ENCODE measurements around the gene ARHGAP40. TPM values are rescaled to one million over a fixed set of nuclear protein-coding genes. Genes with fewer than 3 reads are reported as not detected.

The ARHGAP40 gene
- total RNA-seq, 1 donor from 2014 or later, result not detected

DNA sequence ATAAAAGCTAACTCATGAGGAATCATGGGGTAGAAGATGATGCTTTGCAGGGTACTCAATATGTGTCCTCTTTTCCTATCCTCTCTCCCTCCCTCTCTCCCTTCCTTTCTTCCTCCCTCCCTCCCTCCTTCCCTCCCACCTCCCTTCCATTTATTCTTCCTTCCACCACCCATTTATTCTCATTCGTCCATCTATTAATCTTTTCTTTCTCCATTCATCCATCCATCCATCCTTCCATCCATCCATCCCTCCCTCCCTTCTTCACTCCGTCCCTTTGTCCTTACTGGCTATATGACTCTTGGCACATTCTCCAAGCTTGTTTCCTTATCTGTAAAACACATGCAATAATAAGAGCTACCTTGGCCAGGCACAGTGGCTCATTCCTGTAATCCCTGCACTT, 40.9 kb downstream of the ARHGAP40 start:
- Mint-ChIP-seq H3K27me3 (ENCODE audit: unreplicated experiment) (peaks cover 79% of the 10 kb centered on the region), H3K36me3 (ENCODE audit: unreplicated experiment) (no peaks in the 10 kb centered on the region), H3K27ac (ENCODE audit: unreplicated experiment) (no peak overlapping the region), H3K4me1 (ENCODE audit: unreplicated experiment) (peaks cover 8% of the 10 kb centered on the region), H3K9me3 (ENCODE audit: unreplicated experiment) (no peaks in the 10 kb centered on the region), H3K4me3 (ENCODE audit: unreplicated experiment) (no peak overlapping the region)
- DNase-seq (ENCODE audit: extremely low spot score, unreplicated experiment), result no peak
- TF ChIP-seq, protein P1, sequence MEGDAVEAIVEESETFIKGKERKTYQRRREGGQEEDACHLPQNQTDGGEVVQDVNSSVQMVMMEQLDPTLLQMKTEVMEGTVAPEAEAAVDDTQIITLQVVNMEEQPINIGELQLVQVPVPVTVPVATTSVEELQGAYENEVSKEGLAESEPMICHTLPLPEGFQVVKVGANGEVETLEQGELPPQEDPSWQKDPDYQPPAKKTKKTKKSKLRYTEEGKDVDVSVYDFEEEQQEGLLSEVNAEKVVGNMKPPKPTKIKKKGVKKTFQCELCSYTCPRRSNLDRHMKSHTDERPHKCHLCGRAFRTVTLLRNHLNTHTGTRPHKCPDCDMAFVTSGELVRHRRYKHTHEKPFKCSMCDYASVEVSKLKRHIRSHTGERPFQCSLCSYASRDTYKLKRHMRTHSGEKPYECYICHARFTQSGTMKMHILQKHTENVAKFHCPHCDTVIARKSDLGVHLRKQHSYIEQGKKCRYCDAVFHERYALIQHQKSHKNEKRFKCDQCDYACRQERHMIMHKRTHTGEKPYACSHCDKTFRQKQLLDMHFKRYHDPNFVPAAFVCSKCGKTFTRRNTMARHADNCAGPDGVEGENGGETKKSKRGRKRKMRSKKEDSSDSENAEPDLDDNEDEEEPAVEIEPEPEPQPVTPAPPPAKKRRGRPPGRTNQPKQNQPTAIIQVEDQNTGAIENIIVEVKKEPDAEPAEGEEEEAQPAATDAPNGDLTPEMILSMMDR (IDR thresholded peaks at IDR 0.05), result no peak

DNA sequence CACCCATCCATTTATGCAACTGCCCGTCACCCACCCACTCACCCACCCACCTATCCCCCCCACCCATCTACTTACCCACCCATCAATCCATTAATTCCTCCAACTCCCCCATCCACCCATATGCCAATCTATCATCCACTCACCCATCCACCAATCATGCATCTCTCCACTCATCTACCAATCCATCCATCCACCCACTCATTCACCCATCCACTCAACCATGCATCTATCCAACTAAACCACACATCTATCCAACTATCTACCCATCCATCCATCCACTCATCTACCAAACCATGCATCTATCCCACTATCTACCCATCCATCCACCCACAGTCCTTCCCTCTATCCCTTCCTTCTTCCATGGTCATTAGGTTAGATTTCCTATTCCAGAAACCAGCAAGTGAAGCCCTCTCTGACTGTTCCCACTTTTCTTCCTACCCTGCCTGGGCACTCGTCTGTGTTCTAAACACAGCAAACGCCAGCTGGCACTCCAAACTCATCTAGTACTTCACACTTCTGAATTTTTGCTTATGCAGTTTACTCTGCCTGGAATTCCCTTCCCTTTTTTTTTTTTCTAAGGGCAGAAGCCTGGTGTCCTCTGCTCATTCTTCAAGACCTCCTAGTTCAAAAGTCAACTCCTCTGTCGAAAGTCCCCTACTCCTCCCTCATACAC, 43.1 kb downstream of the ARHGAP40 start:
- no peaks in the 10 kb centered on the region for H3K9me3 Mint-ChIP-seq (ENCODE audit: unreplicated experiment)
- H3K4me1 Mint-ChIP-seq (ENCODE audit: unreplicated experiment), result peaks cover 8% of the 10 kb centered on the region
- H3K27me3 Mint-ChIP-seq (ENCODE audit: unreplicated experiment), result peaks cover 85% of the 10 kb centered on the region
- H3K36me3 Mint-ChIP-seq (ENCODE audit: unreplicated experiment), result no peaks in the 10 kb centered on the region
- no peak for DNase-seq (ENCODE audit: extremely low spot score, unreplicated experiment)
- H3K27ac Mint-ChIP-seq (ENCODE audit: unreplicated experiment), result no peak overlapping the region
- TF ChIP-seq, protein P1 (IDR thresholded peaks at IDR 0.05), result no peak
- H3K4me3 Mint-ChIP-seq (ENCODE audit: unreplicated experiment), result no peak overlapping the region

DNA sequence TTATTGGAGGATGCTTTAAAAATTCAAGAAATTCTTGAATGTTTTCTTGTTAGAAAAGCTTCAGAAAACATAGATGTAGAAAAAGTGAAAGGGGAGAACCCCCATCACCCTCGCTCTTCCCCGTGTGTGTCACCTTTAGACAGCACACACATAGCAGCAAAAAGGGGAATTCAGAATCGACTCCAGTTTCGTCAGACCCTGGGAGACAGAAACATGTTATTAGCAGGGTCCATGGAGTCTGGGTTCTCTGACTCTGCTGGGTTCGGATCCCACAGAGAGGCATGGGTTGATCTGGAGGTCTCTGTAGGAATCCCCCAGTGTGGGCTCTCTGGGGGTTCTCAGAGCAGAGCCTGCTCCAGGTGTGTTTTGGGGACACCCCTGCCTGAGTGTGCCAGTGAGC, 43.7 kb downstream of the ARHGAP40 start:
- Mint-ChIP-seq H3K36me3 (ENCODE audit: unreplicated experiment) (no peaks in the 10 kb centered on the region), H3K9me3 (ENCODE audit: unreplicated experiment) (no peaks in the 10 kb centered on the region), H3K4me3 (ENCODE audit: unreplicated experiment) (no peak overlapping the region), H3K27me3 (ENCODE audit: unreplicated experiment) (peaks cover 81% of the 10 kb centered on the region), H3K4me1 (ENCODE audit: unreplicated experiment) (peaks cover 8% of the 10 kb centered on the region), H3K27ac (ENCODE audit: unreplicated experiment) (no peak overlapping the region)
- TF ChIP-seq, protein P1 (IDR thresholded peaks at IDR 0.05), result no peak
- DNase-seq (ENCODE audit: extremely low spot score, unreplicated experiment), result no peak

DNA sequence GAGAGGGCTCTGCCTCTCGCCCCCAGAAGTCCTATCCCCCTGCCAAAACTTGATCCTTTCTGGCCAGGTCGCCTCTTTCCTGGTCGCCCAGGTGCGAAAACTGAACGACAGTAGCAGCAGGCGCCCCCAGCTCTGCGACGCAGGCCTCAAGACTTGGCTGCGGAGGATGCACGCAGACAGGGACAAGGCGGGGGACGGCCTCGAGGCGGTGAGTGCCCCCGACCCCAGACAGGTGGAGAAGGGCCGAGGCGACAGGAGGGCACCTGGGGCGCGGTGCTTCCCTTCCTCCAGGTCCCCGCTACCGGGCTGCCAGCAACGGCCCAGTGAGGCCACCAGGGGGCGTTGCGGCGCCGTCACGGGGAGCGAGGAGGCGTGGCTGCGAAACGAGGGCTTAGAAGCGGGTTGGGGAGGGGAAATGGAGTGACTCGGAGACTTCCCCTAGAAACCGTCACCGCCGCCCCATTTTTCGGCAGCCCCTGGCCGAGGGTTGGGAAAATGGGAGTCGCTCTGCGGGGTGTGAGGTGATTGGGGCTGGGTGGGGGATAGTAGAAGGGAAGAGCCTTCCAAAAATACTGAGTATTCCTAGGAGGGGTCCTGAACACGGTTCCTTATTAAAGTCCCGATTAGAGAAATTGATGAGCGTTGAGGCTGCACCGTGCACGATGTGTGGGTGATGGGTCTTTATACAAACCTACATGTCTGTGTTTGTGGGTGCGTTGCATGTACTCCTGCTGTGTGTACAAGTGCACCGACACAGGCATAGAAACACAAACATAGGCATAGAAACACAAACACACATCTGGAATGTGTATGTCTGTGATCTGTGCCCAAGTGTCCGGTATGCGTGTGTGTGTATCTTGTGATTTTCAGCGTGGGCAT, 44.6 kb downstream of the ARHGAP40 start:
- TF ChIP-seq, protein P1 (IDR thresholded peaks at IDR 0.05), result peak; percentile 97
- H3K4me3 Mint-ChIP-seq (ENCODE audit: unreplicated experiment), result peak overlapping the region; percentile 61
- DNase-seq (ENCODE audit: extremely low spot score, unreplicated experiment), result peak; percentile 92
- peaks cover 8% of the 10 kb centered on the region for H3K4me1 Mint-ChIP-seq (ENCODE audit: unreplicated experiment)
- H3K27ac Mint-ChIP-seq (ENCODE audit: unreplicated experiment), result no peak overlapping the region
- peaks cover 76% of the 10 kb centered on the region for H3K27me3 Mint-ChIP-seq (ENCODE audit: unreplicated experiment)
- H3K36me3 Mint-ChIP-seq (ENCODE audit: unreplicated experiment), result no peaks in the 10 kb centered on the region
- no peaks in the 10 kb centered on the region for H3K9me3 Mint-ChIP-seq (ENCODE audit: unreplicated experiment)

DNA sequence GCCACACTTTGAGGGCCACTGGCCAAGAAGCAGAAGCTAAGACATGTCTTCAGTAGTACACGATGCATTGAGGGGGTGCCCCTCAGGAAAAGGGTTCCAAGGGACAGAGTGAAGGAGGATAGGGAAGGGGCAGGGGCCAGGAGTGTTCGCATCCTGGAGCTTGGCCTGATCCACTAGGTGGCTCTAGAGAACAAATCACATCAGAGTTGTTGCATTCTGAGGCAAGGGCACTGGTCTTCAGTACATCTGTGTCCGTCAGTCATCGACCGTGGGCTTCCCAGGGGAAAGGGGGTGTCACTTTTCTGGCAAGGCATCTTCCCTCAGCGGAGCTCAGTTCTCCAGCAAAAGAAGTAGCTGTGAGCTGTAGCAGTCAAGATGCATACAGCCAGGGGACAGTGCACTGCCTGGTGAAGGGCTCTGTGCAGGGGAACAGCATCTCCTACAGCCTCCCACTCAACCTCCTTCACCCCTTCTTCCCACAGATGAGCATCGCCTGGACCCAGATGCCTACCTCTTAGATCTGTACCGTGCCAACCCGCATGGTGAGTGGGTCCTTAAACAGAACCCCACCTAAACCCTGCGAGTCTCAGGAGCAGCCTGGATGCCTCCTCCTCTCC, 47.8 kb downstream of the ARHGAP40 start:
- TF ChIP-seq, protein P1 (IDR thresholded peaks at IDR 0.05), result peak; percentile 52
- Mint-ChIP-seq H3K4me3 (ENCODE audit: unreplicated experiment) (no peak overlapping the region), H3K27ac (ENCODE audit: unreplicated experiment) (no peak overlapping the region), H3K9me3 (ENCODE audit: unreplicated experiment) (no peaks in the 10 kb centered on the region), H3K27me3 (ENCODE audit: unreplicated experiment) (peaks cover 46% of the 10 kb centered on the region), H3K36me3 (ENCODE audit: unreplicated experiment) (no peaks in the 10 kb centered on the region), H3K4me1 (ENCODE audit: unreplicated experiment) (peaks cover 8% of the 10 kb centered on the region)
- no peak for DNase-seq (ENCODE audit: extremely low spot score, unreplicated experiment)

Data from osteocyte (in vitro differentiated cells).